ENCODE data around the gene OR4K15.
"Not testable (repeated sequence)": the region's sequence is repeated elsewhere in the genome, so short reads cannot be mapped to it uniquely, and the experiment has no call there.

The OR4K15 gene

GRCh38 chr14:19975291-19975690 lies at the start of gene OR4K15:
Gene OR4K15, plus strand, starts transcription at chr14:19975591. Its CDS starts 0 bp downstream, at chr14:19975591.
- no peak for DNase-seq (ENCODE audit: low read depth in 2 of 2)
- no peak within 1 kb of the TSS for H3K4me3 ChIP-seq (replicated peaks in 1 of 2; ENCODE audit: low read depth in 2 of 2, low read length in 2 of 2)
- no peak for TF ChIP-seq CTCF (IDR thresholded peaks at IDR 0.05; ENCODE audit: low read depth, low read length)

- TF ChIP-seq CTCF (IDR thresholded peaks at IDR 0.05; ENCODE audit: low read depth, low read length) = no peak
- no peak for DNase-seq (ENCODE audit: low read depth in 2 of 2)
- no peak within 1 kb of the TSS for H3K4me3 ChIP-seq (replicated peaks in 1 of 2; ENCODE audit: low read depth in 2 of 2, low read length in 2 of 2)
Observed at GRCh38 chr14:19930617-19931016, 44.8 kb upstream of the OR4K15 start, which contains the start of gene OR4K1. Gene OR4K1, plus strand, starts transcription at chr14:19930917. Its CDS starts 4,750 bp downstream, at chr14:19935667.

- no peak for TF ChIP-seq CTCF (IDR thresholded peaks at IDR 0.05; ENCODE audit: low read depth, low read length)
- no peak for DNase-seq (ENCODE audit: low read depth in 2 of 2)
- no peak overlapping the region for H3K4me3 ChIP-seq (replicated peaks in 1 of 2; ENCODE audit: low read depth in 2 of 2, low read length in 2 of 2)
Observed at GRCh38 chr14:19941668-19942067, 33.7 kb upstream of the OR4K15 start.

GRCh38 chr14:19947413-19948090 lies 27.8 kb upstream of the OR4K15 start:
- no peak overlapping the region for H3K4me3 ChIP-seq (replicated peaks in 1 of 2; ENCODE audit: low read depth in 2 of 2, low read length in 2 of 2)
- TF ChIP-seq CTCF (IDR thresholded peaks at IDR 0.05; ENCODE audit: low read depth, low read length) = no peak

GRCh38 chr14:19949218-19949617 lies 26.2 kb upstream of the OR4K15 start:
- no peak for DNase-seq (ENCODE audit: low read depth in 2 of 2)
- no peak for TF ChIP-seq CTCF (IDR thresholded peaks at IDR 0.05; ENCODE audit: low read depth, low read length)
- H3K4me3 ChIP-seq (replicated peaks in 1 of 2; ENCODE audit: low read depth in 2 of 2, low read length in 2 of 2) = no peak overlapping the region

More at GRCh38 chr14:19947413-19948090, 27.8 kb upstream of the OR4K15 start:
- peak in 1 of 2 donors; percentile 6 for DNase-seq (ENCODE audit: low read depth in 2 of 2)

GRCh38 chr14:19969735-19970134 lies 5.7 kb upstream of the OR4K15 start:
- H3K4me3 ChIP-seq (replicated peaks in 1 of 2; ENCODE audit: low read depth in 2 of 2, low read length in 2 of 2); DNase-seq (ENCODE audit: low read depth in 2 of 2): not testable (repeated sequence)

- no peak overlapping the region for H3K4me3 ChIP-seq (replicated peaks in 1 of 2; ENCODE audit: low read depth in 2 of 2, low read length in 2 of 2)
- TF ChIP-seq CTCF (IDR thresholded peaks at IDR 0.05; ENCODE audit: low read depth, low read length) = no peak
- no peak for DNase-seq (ENCODE audit: low read depth in 2 of 2)
Observed at GRCh38 chr14:19974844-19975243, 547 bp upstream of the OR4K15 start.
